ENCODE measurements around the gene SLC38A3.
"Not testable (repeated sequence)": the region's sequence is repeated elsewhere in the genome, so short reads cannot be mapped to it uniquely, and the experiment has no call there.

SLC38A3 gene

GRCh38 chr3:50245251-50245745, 40.2 kb downstream of the SLC38A3 start:
- FAIRE-seq (no peak), DNase-seq (ENCODE audit: insufficient read length, low spot score) (no peak)

GRCh38 chr3:50245831-50246516, 40.9 kb downstream of the SLC38A3 start:
- DNase-seq (ENCODE audit: insufficient read length, low spot score) = peak; percentile 72

GRCh38 chr3:50246517-50246954, 41.5 kb downstream of the SLC38A3 start:
- no peak for DNase-seq (ENCODE audit: insufficient read length, low spot score)

More at GRCh38 chr3:50245831-50246516, 40.9 kb downstream of the SLC38A3 start:
- FAIRE-seq = peak; percentile 37

GRCh38 chr3:50248387-50248786, 43.3 kb downstream of the SLC38A3 start:
- FAIRE-seq (no peak), DNase-seq (ENCODE audit: insufficient read length, low spot score) (no peak)

More at GRCh38 chr3:50246517-50246954, 41.5 kb downstream of the SLC38A3 start:
- FAIRE-seq = peak; percentile 80

GRCh38 chr3:50249457-50249856, 44.4 kb downstream of the SLC38A3 start:
- no peak for DNase-seq (ENCODE audit: insufficient read length, low spot score)
- no peak for FAIRE-seq

- FAIRE-seq = no peak
- no peak for DNase-seq (ENCODE audit: insufficient read length, low spot score)
Measured at GRCh38 chr3:50250514-50250913, 45.4 kb downstream of the SLC38A3 start.

GRCh38 chr3:50251220-50251619, 46.1 kb downstream of the SLC38A3 start:
- no peak for DNase-seq (ENCODE audit: insufficient read length, low spot score)
- no peak for FAIRE-seq

GRCh38 chr3:50254577-50255250, 49.6 kb downstream of the SLC38A3 start:
- FAIRE-seq (no peak), DNase-seq (ENCODE audit: insufficient read length, low spot score) (no peak)

GRCh38 chr3:50255251-50255615, 50.2 kb downstream of the SLC38A3 start:
- no peak for FAIRE-seq

GRCh38 chr3:50256978-50257890, 52.2 kb downstream of the SLC38A3 start:
- no peak for DNase-seq (ENCODE audit: insufficient read length, low spot score)
- no peak for FAIRE-seq

More at GRCh38 chr3:50255251-50255615, 50.2 kb downstream of the SLC38A3 start:
- no peak for DNase-seq (ENCODE audit: insufficient read length, low spot score)

GRCh38 chr3:50258029-50258680, 53.1 kb downstream of the SLC38A3 start:
- FAIRE-seq (no peak), DNase-seq (ENCODE audit: insufficient read length, low spot score) (no peak)

GRCh38 chr3:50258979-50259378, 53.9 kb downstream of the SLC38A3 start:
- FAIRE-seq (no peak), DNase-seq (ENCODE audit: insufficient read length, low spot score) (no peak)

GRCh38 chr3:50259432-50260026, 54.5 kb downstream of the SLC38A3 start:
- DNase-seq (ENCODE audit: insufficient read length, low spot score) (no peak), FAIRE-seq (peak; percentile 4)

- FAIRE-seq (peak; percentile 64), DNase-seq (ENCODE audit: insufficient read length, low spot score) (peak; percentile 99)
Measured at GRCh38 chr3:50260027-50260941, 55.2 kb downstream of the SLC38A3 start.

GRCh38 chr3:50260942-50261441, 55.9 kb downstream of the SLC38A3 start:
- DNase-seq (ENCODE audit: insufficient read length, low spot score) = no peak
- FAIRE-seq = no peak

GRCh38 chr3:50261505-50261904, 56.4 kb downstream of the SLC38A3 start:
- no peak for DNase-seq (ENCODE audit: insufficient read length, low spot score)
- FAIRE-seq = no peak

GRCh38 chr3:50262200-50262599, 57.1 kb downstream of the SLC38A3 start:
- not testable (repeated sequence) for DNase-seq (ENCODE audit: insufficient read length, low spot score); FAIRE-seq

GRCh38 chr3:50262778-50263177, 57.7 kb downstream of the SLC38A3 start:
- no peak for FAIRE-seq
- no peak for DNase-seq (ENCODE audit: insufficient read length, low spot score)

Data from GM19239 (cell line).